GM23248 (cell line): ENCODE results near the gene MTCH1. TPM values are rescaled to one million over a fixed set of nuclear protein-coding genes. Genes with fewer than 3 reads are reported as not detected.

Experiments used
- DNase-seq: peaks from one replicate; pipeline ENCODE4 v3.0.0-alpha.2; 2015
- H2AFZ ChIP-seq: fragments of 200-600 bp; sonication (generic); 2 replicates; pipeline ENCODE4 v1.6.1; 2016; ENCODE audit warnings: antibody characterized with exemption
- H3F3A ChIP-seq: fragments of 200-600 bp; sonication (generic); 2 replicates; pipeline ENCODE4 v1.6.1; 2016; ENCODE audit warnings: mild to moderate bottlenecking, antibody characterized with exemption, mixed run types; ENCODE audit not compliant: insufficient read depth
- H3K27ac ChIP-seq: fragments of 200-600 bp; sonication (generic); 2 replicates; pipeline ENCODE4 v1.5.1; 2016; ENCODE audit warnings: mild to moderate bottlenecking
- H3K27me3 ChIP-seq: fragments of 200-600 bp; sonication (generic); replicated peaks from 2 replicates; pipeline ENCODE4 v1.6.1; 2016; ENCODE audit warnings: mild to moderate bottlenecking; ENCODE audit not compliant: insufficient read depth
- H3K36me3 ChIP-seq: fragments of 200-600 bp; sonication (generic); 2 replicates; pipeline ENCODE4 v1.6.1; 2016; ENCODE audit warnings: low read depth, mild to moderate bottlenecking
- H3K4me1 ChIP-seq: fragments of 200-600 bp; sonication (generic); 2 replicates; pipeline ENCODE4 v1.6.1; 2016; ENCODE audit warnings: mild to moderate bottlenecking; ENCODE audit not compliant: insufficient read depth
- H3K4me2 ChIP-seq: fragments of 200-600 bp; sonication (generic); one replicate; pipeline ENCODE4 v1.6.1; 2016; ENCODE audit warnings: mild to moderate bottlenecking; ENCODE audit not compliant: unreplicated experiment
- H3K4me3 ChIP-seq: fragments of 200-600 bp; sonication (generic); 2 replicates; pipeline ENCODE4 v1.5.1; 2016; ENCODE audit warnings: mild to moderate bottlenecking
- H3K79me2 ChIP-seq: fragments of 200-600 bp; sonication (generic); 2 replicates; pipeline ENCODE4 v1.6.1; 2016; ENCODE audit warnings: mild to moderate bottlenecking; ENCODE audit not compliant: insufficient read depth
- H3K9ac ChIP-seq: fragments of 200-600 bp; sonication (generic); 2 replicates; pipeline ENCODE4 v1.6.1; 2016; ENCODE audit warnings: mild to moderate bottlenecking
- H3K9me2 ChIP-seq: fragments of 200-600 bp; sonication (generic); 2 replicates; pipeline ENCODE4 v1.6.1; 2016; ENCODE audit warnings: mixed run types, mild to moderate bottlenecking, moderate library complexity; ENCODE audit not compliant: insufficient read depth
- H3K9me3 ChIP-seq: fragments of 200-600 bp; sonication (generic); one replicate; pipeline ENCODE4 v1.6.1; 2017; ENCODE audit warnings: low read depth
- H4K20me1 ChIP-seq: fragments of 200-600 bp; sonication (generic); 2 replicates; pipeline ENCODE4 v1.6.0; 2016; ENCODE audit not compliant: insufficient read depth
- EZH2 ChIP-seq: fragments of 200-600 bp; sonication (generic); IDR thresholded peaks from 2 replicates; pipeline ENCODE4 v1.6.1; 2018; ENCODE audit warnings: antibody characterized with exemption, mild to moderate bottlenecking; ENCODE audit not compliant: insufficient read depth, poor library complexity, severe bottlenecking
- EZH2phosphoT487 ChIP-seq: fragments of 200-600 bp; sonication (generic); IDR thresholded peaks from 2 replicates; pipeline ENCODE4 v1.6.1; 2018; ENCODE audit warnings: antibody characterized with exemption, moderate library complexity, mild to moderate bottlenecking, low read depth; ENCODE audit not compliant: insufficient read depth
- WGBS, 2 experiments: methylation state at CpG; one replicate each; pipeline ENCODE4 v1.1.6; 2015 to 2017; ENCODE audit warnings: low lambda C conversion rate in 2 of 2, low coverage in 1 of 2; ENCODE audit errors: missing lambda C conversion rate in 2 of 2; 5-methylcytosine and 5-hydroxymethylcytosine counted together
- in situ Hi-C: fragments of 300-500 bp; cut with MboI; formaldehyde crosslinking; loops from 2 replicates; pipeline ENCODE4 v1.15.0; 2020
- polyA plus RNA-seq: library from polyadenylated mRNA; unstranded; fragments of >200 nt; fragmentation: Nextera tagmentation; extraction: Ambion mirVana; gene quantifications from 2 replicates; pipeline ENCODE4 v1.2.1, GENCODE V29; 2016
- total RNA-seq: library from RNA; depleted of rRNA; stranded (reverse); fragments of >200 nt; shearing (Covaris generic); gene quantifications from 2 replicates; pipeline ENCODE4 v1.2.3, GENCODE V29; 2014

MTCH1 gene
- total and polyA plus RNA-seq, 2 experiments from 2014 or later, result 370 to 473 TPM

DNA sequence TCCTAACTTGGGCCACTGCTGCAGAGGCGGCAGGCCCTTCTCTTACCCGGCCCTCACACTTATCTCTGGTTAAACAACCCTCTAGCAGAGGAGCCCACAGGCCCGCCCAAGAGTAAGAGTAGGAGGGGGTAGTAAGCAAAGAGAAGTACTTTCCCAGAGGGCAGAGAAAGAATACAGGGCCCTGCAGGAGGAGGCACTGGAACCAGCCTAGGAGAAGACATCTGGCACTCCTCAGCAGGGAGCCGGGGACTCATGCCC, 10.1 kb downstream of the MTCH1 start:
- Histone ChIP-seq H3K9ac (no peak overlapping the region), H2AFZ (no peak overlapping the region), H3F3A (peaks cover 19% of the 10 kb centered on the region), H3K4me2 (no peak overlapping the region), H3K27me3 (no peaks in the 10 kb centered on the region), H3K36me3 (peaks cover 66% of the 10 kb centered on the region), H3K79me2 (peaks cover 92% of the 10 kb centered on the region), H3K4me3 (no peak overlapping the region), H4K20me1 (no peaks in the 10 kb centered on the region), H3K9me2 (no peaks in the 10 kb centered on the region), H3K27ac (no peak overlapping the region), H3K9me3 (no peaks in the 10 kb centered on the region), H3K4me1 (peaks cover 10% of the 10 kb centered on the region)
- no peak for TF ChIP-seq EZH2phosphoT487
- TF ChIP-seq EZH2, result no peak
- in situ Hi-C loops, result no loop called here
- WGBS, 2 experiments, result 97 to 99% methylated on average over 4 of the region's 4 CpGs
- DNase-seq, result no peak

DNA sequence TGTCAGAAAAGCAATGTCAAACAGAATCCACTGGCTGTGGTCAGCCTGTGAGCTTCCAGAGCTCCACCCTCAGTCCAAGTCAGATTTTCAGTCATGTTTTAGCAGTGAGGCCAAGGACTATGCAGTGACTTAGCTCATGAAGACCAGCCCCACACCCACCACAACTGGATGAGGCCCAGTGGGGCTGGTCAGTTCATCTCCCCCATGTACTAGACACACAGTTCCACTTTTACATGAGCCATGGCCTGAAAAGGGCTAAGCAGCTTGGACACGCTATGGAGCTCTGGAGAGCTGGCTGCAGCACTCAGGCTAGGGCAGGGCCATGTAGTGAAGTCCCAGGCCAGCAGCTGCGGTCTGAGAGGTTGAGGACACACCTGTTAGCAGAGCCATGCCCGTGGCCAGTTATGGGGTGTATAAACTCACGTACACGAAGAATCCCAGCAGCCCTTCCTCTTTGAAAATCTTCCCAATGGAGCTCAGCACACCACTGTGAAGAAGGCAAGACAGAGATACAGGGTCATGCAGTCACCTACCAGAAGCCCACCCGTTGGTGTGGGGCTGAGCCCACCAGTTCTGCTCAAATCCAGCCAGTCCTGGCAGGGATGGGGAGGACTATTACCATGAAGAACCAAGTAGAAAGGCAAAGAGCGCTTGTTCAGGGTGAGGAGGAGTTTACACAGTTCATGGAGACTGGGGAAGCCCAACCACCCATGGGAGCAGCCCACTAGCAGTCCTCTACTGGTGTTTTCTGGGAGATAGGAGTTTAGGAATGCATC, 10.6 kb downstream of the MTCH1 start:
- Histone ChIP-seq H3K4me2 (no peak overlapping the region), H3K79me2 (peaks cover 87% of the 10 kb centered on the region), H3K4me1 (peaks cover 10% of the 10 kb centered on the region), H3K9me3 (no peaks in the 10 kb centered on the region), H3K36me3 (peaks cover 66% of the 10 kb centered on the region), H3F3A (peaks cover 20% of the 10 kb centered on the region), H3K9me2 (no peaks in the 10 kb centered on the region), H3K4me3 (no peak overlapping the region), H4K20me1 (no peaks in the 10 kb centered on the region), H3K9ac (no peak overlapping the region), H2AFZ (no peak overlapping the region), H3K27ac (no peak overlapping the region), H3K27me3 (no peaks in the 10 kb centered on the region)
- TF ChIP-seq EZH2phosphoT487, result no peak
- no peak for TF ChIP-seq EZH2
- in situ Hi-C loops, result no loop called here
- no peak for DNase-seq
- WGBS, 2 experiments, result 97 to 98% methylated on average over 7 of the region's 7 CpGs

DNA sequence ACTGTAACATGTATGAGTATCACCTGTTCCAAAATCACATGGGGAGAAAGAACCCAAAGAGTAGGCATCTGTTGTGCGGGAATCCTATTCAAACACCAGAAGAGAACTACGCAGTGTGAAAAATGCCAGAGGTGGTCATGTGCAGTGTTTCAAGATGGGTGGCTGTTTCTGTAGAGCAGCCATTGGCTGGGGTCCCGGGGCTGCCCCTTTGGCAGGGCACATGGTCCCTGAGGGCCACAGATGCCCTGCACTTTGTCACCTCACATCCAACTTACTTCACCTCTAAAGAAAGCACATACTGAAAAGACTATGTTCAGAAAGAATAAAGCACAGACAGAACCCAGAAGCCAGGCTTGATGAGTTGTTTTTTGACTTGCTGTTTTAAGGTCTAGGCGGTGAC, 12.3 kb downstream of the MTCH1 start:
- Histone ChIP-seq H3K4me3 (no peak overlapping the region), H2AFZ (no peak overlapping the region), H3K9me3 (no peaks in the 10 kb centered on the region), H3K36me3 (peaks cover 81% of the 10 kb centered on the region), H3K9me2 (no peaks in the 10 kb centered on the region), H3K79me2 (peaks cover 69% of the 10 kb centered on the region), H3F3A (peaks cover 12% of the 10 kb centered on the region), H4K20me1 (no peaks in the 10 kb centered on the region), H3K27ac (no peak overlapping the region), H3K4me2 (no peak overlapping the region), H3K4me1 (peaks cover under 1% of the 10 kb centered on the region; the same call in 1 of the 2 replicates), H3K27me3 (no peaks in the 10 kb centered on the region), H3K9ac (0 out of 2 replicates have a peak overlapping the region, but pooled peaks have one; percentile 5)
- WGBS, 2 experiments, result 83 to 87% methylated on average over 4 of the region's 4 CpGs
- no peak for DNase-seq
- in situ Hi-C loops, result no loop called here
- TF ChIP-seq EZH2phosphoT487 (no peak), EZH2 (no peak)

DNA sequence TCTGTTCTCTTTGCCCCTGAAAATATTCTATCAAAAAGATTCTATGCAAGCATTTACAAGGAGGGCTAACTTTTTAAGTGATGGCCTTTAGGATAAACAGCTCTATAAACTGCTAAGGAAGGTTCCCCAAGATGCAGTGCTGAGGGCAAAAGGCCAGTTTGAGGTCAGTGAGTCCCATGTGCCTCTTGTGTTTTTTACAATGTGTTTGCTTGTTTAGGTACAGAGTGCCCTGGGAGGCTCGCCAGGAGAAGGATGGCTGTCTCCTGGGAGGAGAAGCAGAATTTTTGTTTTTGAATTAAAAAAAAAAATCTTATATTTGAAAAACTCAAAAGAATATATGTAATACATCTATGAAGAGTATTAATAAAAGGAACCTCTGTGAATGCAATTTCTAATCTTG, 12.8 kb downstream of the MTCH1 start:
- H3K9ac ChIP-seq, result peak overlapping the region; percentile 5; the same call in 1 of the 2 replicates
- H3K4me3 ChIP-seq, result no peak overlapping the region
- no peaks in the 10 kb centered on the region for H3K27me3 ChIP-seq
- H4K20me1 ChIP-seq, result no peaks in the 10 kb centered on the region
- no peak overlapping the region for H3K4me2 ChIP-seq
- H3F3A ChIP-seq, result peaks cover 15% of the 10 kb centered on the region
- in situ Hi-C loops, result no loop called here
- peaks cover 64% of the 10 kb centered on the region for H3K79me2 ChIP-seq
- DNase-seq, result no peak
- no peak for TF ChIP-seq EZH2phosphoT487
- TF ChIP-seq EZH2, result no peak
- H3K4me1 ChIP-seq, result no peaks in the 10 kb centered on the region
- H3K27ac ChIP-seq, result no peak overlapping the region
- peaks cover 82% of the 10 kb centered on the region for H3K36me3 ChIP-seq
- no peaks in the 10 kb centered on the region for H3K9me3 ChIP-seq
- 82 to 85% methylated on average over 1 of the region's 1 CpG for WGBS, 2 experiments
- H3K9me2 ChIP-seq, result no peaks in the 10 kb centered on the region
- no peak overlapping the region for H2AFZ ChIP-seq
